Endothelial cell (in vitro differentiated cells): ENCODE results near the gene MEPE. TPM values are rescaled to one million over a fixed set of nuclear protein-coding genes. Genes with fewer than 3 reads are reported as not detected.

Source experiments
- DNase-seq: peaks from one replicate; pipeline ENCODE4 v3.0.0; 2021; ENCODE audit warnings: low spot score
- H3K27ac Mint-ChIP-seq: one replicate; pipeline ENCODE4 v1.8.0; 2021; ENCODE audit warnings: mixed read lengths, inconsistent platforms; ENCODE audit not compliant: unreplicated experiment
- H3K27me3 Mint-ChIP-seq: one replicate; pipeline ENCODE4 v1.8.0; 2021; ENCODE audit warnings: mild to moderate bottlenecking, moderate library complexity, mixed read lengths, inconsistent platforms; ENCODE audit not compliant: unreplicated experiment
- H3K36me3 Mint-ChIP-seq: one replicate; pipeline ENCODE4 v1.8.0; 2021; ENCODE audit warnings: mild to moderate bottlenecking, low read depth, mixed read lengths, inconsistent platforms; ENCODE audit not compliant: unreplicated experiment
- H3K4me1 Mint-ChIP-seq: one replicate; pipeline ENCODE4 v1.8.0; 2021; ENCODE audit warnings: mild to moderate bottlenecking, mixed read lengths, inconsistent platforms; ENCODE audit not compliant: unreplicated experiment
- H3K4me3 Mint-ChIP-seq: one replicate; pipeline ENCODE4 v1.8.0; 2021; ENCODE audit warnings: mild to moderate bottlenecking, mixed read lengths, inconsistent platforms; ENCODE audit not compliant: unreplicated experiment
- H3K9me3 Mint-ChIP-seq: one replicate; pipeline ENCODE4 v1.8.0; 2021; ENCODE audit warnings: mixed read lengths, inconsistent platforms; ENCODE audit not compliant: unreplicated experiment
- total RNA-seq: library from RNA; stranded (reverse); fragmentation: NEBNext Ultra II Directional; extraction: Animal tissue kit (Norgen Biotek cat#: 25700); gene quantifications from one replicate; pipeline ENCODE4 v1.2.1, GENCODE V29; 2021; ENCODE audit not compliant: unreplicated experiment
- TF ChIP-seq, protein P1 (sequence below): fragments of 200-600 bp; sonication (generic); IDR thresholded peaks from one replicate; pipeline ENCODE4 v1.5.0; 2021; ENCODE audit warnings: antibody characterized with exemption; ENCODE audit not compliant: unreplicated experiment

Gene MEPE
- total RNA-seq, 1 donor from 2014 or later, result not detected

GRCh38 chr4:87846226-87846625 is 13.5 kb downstream of the MEPE start:
- H3K27ac Mint-ChIP-seq, result no peak overlapping the region

GRCh38 chr4:87848622-87849351 is 16.0 kb downstream of the MEPE start:
- Mint-ChIP-seq H3K9me3 (no peaks in the 10 kb centered on the region), H3K4me1 (peaks cover 10% of the 10 kb centered on the region), H3K36me3 (no peaks in the 10 kb centered on the region), H3K4me3 (no peak overlapping the region), H3K27me3 (no peaks in the 10 kb centered on the region), H3K27ac (no peak overlapping the region)
- TF ChIP-seq, protein P1, sequence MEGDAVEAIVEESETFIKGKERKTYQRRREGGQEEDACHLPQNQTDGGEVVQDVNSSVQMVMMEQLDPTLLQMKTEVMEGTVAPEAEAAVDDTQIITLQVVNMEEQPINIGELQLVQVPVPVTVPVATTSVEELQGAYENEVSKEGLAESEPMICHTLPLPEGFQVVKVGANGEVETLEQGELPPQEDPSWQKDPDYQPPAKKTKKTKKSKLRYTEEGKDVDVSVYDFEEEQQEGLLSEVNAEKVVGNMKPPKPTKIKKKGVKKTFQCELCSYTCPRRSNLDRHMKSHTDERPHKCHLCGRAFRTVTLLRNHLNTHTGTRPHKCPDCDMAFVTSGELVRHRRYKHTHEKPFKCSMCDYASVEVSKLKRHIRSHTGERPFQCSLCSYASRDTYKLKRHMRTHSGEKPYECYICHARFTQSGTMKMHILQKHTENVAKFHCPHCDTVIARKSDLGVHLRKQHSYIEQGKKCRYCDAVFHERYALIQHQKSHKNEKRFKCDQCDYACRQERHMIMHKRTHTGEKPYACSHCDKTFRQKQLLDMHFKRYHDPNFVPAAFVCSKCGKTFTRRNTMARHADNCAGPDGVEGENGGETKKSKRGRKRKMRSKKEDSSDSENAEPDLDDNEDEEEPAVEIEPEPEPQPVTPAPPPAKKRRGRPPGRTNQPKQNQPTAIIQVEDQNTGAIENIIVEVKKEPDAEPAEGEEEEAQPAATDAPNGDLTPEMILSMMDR, result peak; percentile 56
- DNase-seq, result peak; percentile 27

More at GRCh38 chr4:87846226-87846625, 13.5 kb downstream of the MEPE start:
- H3K36me3 Mint-ChIP-seq, result no peaks in the 10 kb centered on the region
- no peak for DNase-seq
- peaks cover 10% of the 10 kb centered on the region for H3K4me1 Mint-ChIP-seq
- no peaks in the 10 kb centered on the region for H3K9me3 Mint-ChIP-seq
- no peak overlapping the region for H3K4me3 Mint-ChIP-seq
- H3K27me3 Mint-ChIP-seq, result peaks cover 1% of the 10 kb centered on the region
- TF ChIP-seq, protein P1, result no peak

DNA sequence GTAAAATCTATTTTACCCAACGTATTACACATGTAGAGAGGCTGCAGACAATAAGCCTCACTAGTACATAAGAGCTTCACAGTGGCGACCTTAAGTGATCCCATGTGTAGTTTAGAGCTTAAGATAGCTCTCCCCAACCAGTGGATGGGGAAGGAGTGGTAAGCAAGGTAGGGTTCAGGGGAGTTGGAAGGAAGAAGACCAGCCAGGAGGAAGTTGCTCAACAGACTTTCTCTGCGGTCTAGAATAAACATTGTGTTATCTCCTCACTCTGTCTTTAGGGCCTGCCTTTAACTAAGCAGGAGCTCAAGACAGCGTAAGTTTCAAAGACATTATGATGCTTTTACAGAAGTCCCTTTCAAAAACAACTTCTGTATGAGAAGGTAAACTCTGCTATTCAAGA is 16.8 kb downstream of the MEPE start:
- no peak overlapping the region for H3K4me3 Mint-ChIP-seq
- H3K9me3 Mint-ChIP-seq, result no peaks in the 10 kb centered on the region
- H3K4me1 Mint-ChIP-seq, result peaks cover 10% of the 10 kb centered on the region
- H3K36me3 Mint-ChIP-seq, result no peaks in the 10 kb centered on the region
- H3K27me3 Mint-ChIP-seq, result no peaks in the 10 kb centered on the region
- TF ChIP-seq, protein P1, result no peak
- no peak for DNase-seq
- H3K27ac Mint-ChIP-seq, result no peak overlapping the region

- H3K27me3 Mint-ChIP-seq, result peaks cover 1% of the 10 kb centered on the region
- no peak for DNase-seq
These were observed 18.6 kb downstream of the MEPE start for GRCh38 chr4:87851332-87851731.

DNA sequence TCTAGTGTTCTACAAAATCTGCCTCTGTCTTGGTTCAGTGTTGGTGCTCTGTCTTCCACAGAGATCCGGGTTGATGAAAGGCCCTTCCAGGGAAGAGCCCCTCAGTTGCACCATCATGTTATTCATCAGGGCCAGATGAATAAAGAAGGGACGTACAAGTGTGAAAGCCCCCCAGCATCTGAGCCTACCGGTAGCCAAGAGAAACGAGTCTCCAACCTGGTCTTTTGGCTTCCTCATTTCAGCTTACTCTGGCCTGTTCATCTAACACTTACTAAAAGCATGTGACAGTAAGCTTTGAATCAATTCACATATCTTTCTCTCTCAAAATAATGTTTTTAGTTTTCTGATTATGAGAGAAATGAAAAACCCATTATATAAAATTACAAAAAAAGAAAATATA is 19.2 kb downstream of the MEPE start:
- Mint-ChIP-seq H3K27me3 (peaks cover 3% of the 10 kb centered on the region), H3K9me3 (no peaks in the 10 kb centered on the region), H3K4me3 (no peak overlapping the region), H3K27ac (no peak overlapping the region), H3K4me1 (peaks cover 14% of the 10 kb centered on the region), H3K36me3 (no peaks in the 10 kb centered on the region)
- TF ChIP-seq, protein P1, result no peak
- DNase-seq, result no peak

More at GRCh38 chr4:87851332-87851731, 18.6 kb downstream of the MEPE start:
- no peaks in the 10 kb centered on the region for H3K9me3 Mint-ChIP-seq
- peaks cover 14% of the 10 kb centered on the region for H3K4me1 Mint-ChIP-seq
- TF ChIP-seq, protein P1, result no peak
- H3K27ac Mint-ChIP-seq, result no peak overlapping the region
- H3K36me3 Mint-ChIP-seq, result no peaks in the 10 kb centered on the region
- no peak overlapping the region for H3K4me3 Mint-ChIP-seq
